Measurements from ENCODE around the gene APOL2. TPM values are rescaled to one million over a fixed set of nuclear protein-coding genes. Genes with fewer than 3 reads are reported as not detected.
"Not testable (repeated sequence)": the region's sequence is repeated elsewhere in the genome, so short reads cannot be mapped to it uniquely, and the experiment has no call there.

APOL2 gene
- total RNA-seq, 2 experiments from 2014 or later: 77.0 to 85.4 TPM

- Mint-ChIP-seq H3K4me1 (peaks cover 27% of the 10 kb centered on the region), H3K9me3 (peaks cover 10% of the 10 kb centered on the region), H3K27me3 (peaks cover 24% of the 10 kb centered on the region), H3K27ac (no peak overlapping the region), H3K4me3 (no peak overlapping the region), H3K36me3 (ENCODE audit: low read depth) (peaks cover 2% of the 10 kb centered on the region)
- no peak for DNase-seq
- ChIA-PET CTCF (no interaction called here), POLR2A (no interaction called here)
These were observed 33.1 kb downstream of the APOL2 start for GRCh38 chr22:36206255-36206654.

GRCh38 chr22:36205573-36205972, 33.8 kb downstream of the APOL2 start:
- H3K4me3 Mint-ChIP-seq; H3K36me3 Mint-ChIP-seq (ENCODE audit: low read depth); CTCF ChIA-PET; H3K9me3 Mint-ChIP-seq; H3K27ac Mint-ChIP-seq; DNase-seq; POLR2A ChIA-PET: not testable (repeated sequence)
- Mint-ChIP-seq H3K27me3 (peaks cover 18% of the 10 kb centered on the region), H3K4me1 (peaks cover 23% of the 10 kb centered on the region)

GRCh38 chr22:36204632-36205015, 34.7 kb downstream of the APOL2 start:
- peaks cover 10% of the 10 kb centered on the region for H3K9me3 Mint-ChIP-seq
- H3K27me3 Mint-ChIP-seq: peaks cover 13% of the 10 kb centered on the region
- no peak overlapping the region for H3K27ac Mint-ChIP-seq
- peaks cover 21% of the 10 kb centered on the region for H3K4me1 Mint-ChIP-seq
- CTCF ChIA-PET: interaction anchor here (1.4 kb wide), 1 partner anchor 32 kb away, joined by 3 read pairs; no protein-coding TSS in a partner anchor
- POLR2A ChIA-PET: no interaction called here
- peak overlapping the region; percentile 32 for H3K4me3 Mint-ChIP-seq
- no peak for DNase-seq
- no peaks in the 10 kb centered on the region for H3K36me3 Mint-ChIP-seq (ENCODE audit: low read depth)

GRCh38 chr22:36204001-36204631, 35.2 kb downstream of the APOL2 start:
- POLR2A ChIA-PET: no interaction called here
- CTCF ChIA-PET: interaction anchor here (0.6 to 1.4 kb wide), 2 partner anchors 16 to 32 kb away, joined by 3 read pairs; no protein-coding TSS in a partner anchor
- Mint-ChIP-seq H3K4me1 (peaks cover 21% of the 10 kb centered on the region), H3K9me3 (peaks cover 4% of the 10 kb centered on the region), H3K27me3 (peaks cover 8% of the 10 kb centered on the region), H3K4me3 (peak overlapping the region; percentile 32), H3K27ac (no peak overlapping the region), H3K36me3 (ENCODE audit: low read depth) (no peaks in the 10 kb centered on the region)
- no peak for DNase-seq

GRCh38 chr22:36203441-36203840, 35.9 kb downstream of the APOL2 start:
- H3K36me3 Mint-ChIP-seq (ENCODE audit: low read depth); H3K4me3 Mint-ChIP-seq; CTCF ChIA-PET; H3K27me3 Mint-ChIP-seq; H3K9me3 Mint-ChIP-seq; POLR2A ChIA-PET; DNase-seq; H3K27ac Mint-ChIP-seq: not testable (repeated sequence)
- H3K4me1 Mint-ChIP-seq: peaks cover 23% of the 10 kb centered on the region

GRCh38 chr22:36202906-36203305, 36.4 kb downstream of the APOL2 start:
- H3K36me3 Mint-ChIP-seq (ENCODE audit: low read depth); H3K4me3 Mint-ChIP-seq; POLR2A ChIA-PET; H3K27me3 Mint-ChIP-seq; H3K27ac Mint-ChIP-seq; DNase-seq; H3K9me3 Mint-ChIP-seq: not testable (repeated sequence)
- peaks cover 24% of the 10 kb centered on the region for H3K4me1 Mint-ChIP-seq
- CTCF ChIA-PET: interaction anchor here (0.6 to 1.5 kb wide), 2 partner anchors 30 to 37 kb away, joined by 3 read pairs; partner anchors contain the start of gene APOL2

- Mint-ChIP-seq H3K4me1 (peaks cover 35% of the 10 kb centered on the region), H3K27me3 (no peaks in the 10 kb centered on the region), H3K27ac (no peak within 1 kb of the TSS), H3K9me3 (no peaks in the 10 kb centered on the region), H3K4me3 (no peak within 1 kb of the TSS), H3K36me3 (ENCODE audit: low read depth) (no peaks in the 10 kb centered on the region)
- CTCF ChIA-PET: interaction anchor here (0.7 to 1.5 kb wide), 2 partner anchors 22 to 29 kb away, joined by 3 read pairs; no protein-coding TSS in a partner anchor
- POLR2A ChIA-PET: interaction anchor here (0.7 kb wide), 1 partner anchor 51 kb away, joined by 3 read pairs; the partner anchor contains the start of gene APOL1
- no peak for DNase-seq
These were observed 37.6 kb downstream of the APOL2 start, which contains the start of gene APOL4 for GRCh38 chr22:36201630-36202319. Gene APOL4, minus strand, starts transcription at chr22:36201809. Its CDS starts 75 bp downstream, at chr22:36201734.

GRCh38 chr22:36201025-36201424, 38.3 kb downstream of the APOL2 start:
- POLR2A ChIA-PET; H3K9me3 Mint-ChIP-seq; H3K36me3 Mint-ChIP-seq (ENCODE audit: low read depth); DNase-seq; H3K4me3 Mint-ChIP-seq; H3K27ac Mint-ChIP-seq; H3K27me3 Mint-ChIP-seq; CTCF ChIA-PET: not testable (repeated sequence)
- peaks cover 42% of the 10 kb centered on the region for H3K4me1 Mint-ChIP-seq

GRCh38 chr22:36199001-36199551, 40.3 kb downstream of the APOL2 start:
- H3K27ac Mint-ChIP-seq: no peak overlapping the region
- peaks cover 40% of the 10 kb centered on the region for H3K4me1 Mint-ChIP-seq
- no peaks in the 10 kb centered on the region for H3K9me3 Mint-ChIP-seq
- no peaks in the 10 kb centered on the region for H3K36me3 Mint-ChIP-seq (ENCODE audit: low read depth)
- ChIA-PET POLR2A (no interaction called here), CTCF (interaction anchor here (2.0 kb wide), 1 partner anchor 10 kb away, joined by 5 read pairs; no protein-coding TSS in a partner anchor)
- no peak overlapping the region for H3K4me3 Mint-ChIP-seq
- H3K27me3 Mint-ChIP-seq: no peaks in the 10 kb centered on the region
- no peak for DNase-seq

- H3K27me3 Mint-ChIP-seq: no peaks in the 10 kb centered on the region
- no peaks in the 10 kb centered on the region for H3K36me3 Mint-ChIP-seq (ENCODE audit: low read depth)
- peaks cover 40% of the 10 kb centered on the region for H3K4me1 Mint-ChIP-seq
- CTCF ChIA-PET: interaction anchor here (2.0 kb wide), 1 partner anchor 10 kb away, joined by 5 read pairs; no protein-coding TSS in a partner anchor
- POLR2A ChIA-PET: no interaction called here
- no peak for DNase-seq
- no peaks in the 10 kb centered on the region for H3K9me3 Mint-ChIP-seq
- no peak overlapping the region for H3K4me3 Mint-ChIP-seq
- peak overlapping the region; percentile 16 for H3K27ac Mint-ChIP-seq
These were observed 40.8 kb downstream of the APOL2 start for GRCh38 chr22:36198536-36198935.

GRCh38 chr22:36197514-36198146, 41.7 kb downstream of the APOL2 start:
- CTCF ChIA-PET: interaction anchor here (2.0 kb wide), 1 partner anchor 11 kb away, joined by 5 read pairs; no protein-coding TSS in a partner anchor
- Mint-ChIP-seq H3K27ac (peak overlapping the region; percentile 63), H3K4me3 (no peak overlapping the region), H3K27me3 (peaks cover 2% of the 10 kb centered on the region), H3K9me3 (no peaks in the 10 kb centered on the region), H3K4me1 (peaks cover 37% of the 10 kb centered on the region), H3K36me3 (ENCODE audit: low read depth) (no peaks in the 10 kb centered on the region)
- POLR2A ChIA-PET: no interaction called here
- peak; percentile 19 for DNase-seq

- H3K4me3 Mint-ChIP-seq: no peak overlapping the region
- H3K27ac Mint-ChIP-seq: peak overlapping the region; percentile 63
- H3K4me1 Mint-ChIP-seq: peaks cover 35% of the 10 kb centered on the region
- peaks cover 4% of the 10 kb centered on the region for H3K27me3 Mint-ChIP-seq
- H3K36me3 Mint-ChIP-seq (ENCODE audit: low read depth): no peaks in the 10 kb centered on the region
- H3K9me3 Mint-ChIP-seq: no peaks in the 10 kb centered on the region
- no peak for DNase-seq
- POLR2A ChIA-PET: no interaction called here
- CTCF ChIA-PET: no interaction called here
These were observed 42.3 kb downstream of the APOL2 start for GRCh38 chr22:36197065-36197440.

Measured in activated CD4-positive, alpha-beta T cell treated with anti-CD3 and anti-CD28 coated beads, Interleukin-2, amount 10 ng/mL, durations not matched to agents 7 days and 5 days (primary cell).